GM21717 (cell line): ENCODE measurements around the gene DUSP11.
"Not testable (repeated sequence)": the region's sequence is repeated elsewhere in the genome, so short reads cannot be mapped to it uniquely, and the experiment has no call there.

ENCODE experiments used
- ATAC-seq: cut with Tn5 transposase; IDR thresholded peaks from one replicate; pipeline ENCODE4 v1.9.1; 2021; ENCODE audit warnings: mild to moderate bottlenecking, moderate library complexity; ENCODE audit not compliant: unreplicated experiment

The DUSP11 gene

GRCh38 chr2:73779467-73780236, at the start of gene DUSP11:
Gene DUSP11 (minus strand): TSS chr2:73780103. CDS start chr2:73779974, 129 bp downstream.
- peak; percentile 98 for ATAC-seq

- peak; percentile 85 for ATAC-seq
Measured at GRCh38 chr2:73828818-73829570, 49.1 kb upstream of the DUSP11 start, which contains the start of gene STAMBP. Gene STAMBP (plus strand): TSS chr2:73828961. CDS start chr2:73830857, 1,896 bp downstream.

GRCh38 chr2:73828389-73828817, 48.5 kb upstream of the DUSP11 start:
- ATAC-seq: no peak

GRCh38 chr2:73827660-73828388, 47.9 kb upstream of the DUSP11 start:
- no peak for ATAC-seq

GRCh38 chr2:73827018-73827417, 47.1 kb upstream of the DUSP11 start:
- no peak for ATAC-seq

GRCh38 chr2:73825408-73825807, 45.5 kb upstream of the DUSP11 start:
- ATAC-seq: no peak

GRCh38 chr2:73823916-73824523, 44.1 kb upstream of the DUSP11 start:
- no peak for ATAC-seq

- no peak for ATAC-seq
Measured at GRCh38 chr2:73823416-73823815, 43.5 kb upstream of the DUSP11 start.

- no peak for ATAC-seq
Measured at GRCh38 chr2:73822991-73823390, 43.1 kb upstream of the DUSP11 start.

GRCh38 chr2:73822276-73822675, 42.4 kb upstream of the DUSP11 start:
- ATAC-seq: peak; percentile 50

GRCh38 chr2:73821669-73822068, 41.8 kb upstream of the DUSP11 start:
- ATAC-seq: no peak

- peak; percentile 71 for ATAC-seq
Measured at GRCh38 chr2:73821227-73821626, 41.3 kb upstream of the DUSP11 start.

GRCh38 chr2:73818296-73818695, 38.4 kb upstream of the DUSP11 start:
- ATAC-seq: no peak

GRCh38 chr2:73812635-73813034, 32.7 kb upstream of the DUSP11 start:
- no peak for ATAC-seq

- ATAC-seq: no peak
Measured at GRCh38 chr2:73811878-73812277, 32.0 kb upstream of the DUSP11 start.

- not testable (repeated sequence) for ATAC-seq
Measured at GRCh38 chr2:73783883-73784282, 4.0 kb upstream of the DUSP11 start, which contains the start of gene C2orf78. Gene C2orf78 (plus strand): TSS chr2:73784183. CDS start chr2:73784310, 127 bp downstream.

- ATAC-seq: not testable (repeated sequence)
Measured at GRCh38 chr2:73783402-73783801, 3.5 kb upstream of the DUSP11 start.

GRCh38 chr2:73780237-73780582, 307 bp upstream of the DUSP11 start:
- ATAC-seq: no peak

- ATAC-seq: not testable (repeated sequence)
Measured at GRCh38 chr2:73778867-73779466, 936 bp downstream of the DUSP11 start.

- no peak for ATAC-seq
Measured at GRCh38 chr2:73776869-73777519, 2.9 kb downstream of the DUSP11 start.
